GM21786 (cell line): ENCODE measurements around the gene ZNF488.

Experiments used
- ATAC-seq: cut with Tn5 transposase; IDR thresholded peaks from one replicate; pipeline ENCODE4 v1.9.1; 2021; ENCODE audit not compliant: unreplicated experiment

Gene ZNF488

GRCh38 chr10:47383261-47384147 is 589 bp downstream of the ZNF488 start:
- no peak for ATAC-seq

DNA sequence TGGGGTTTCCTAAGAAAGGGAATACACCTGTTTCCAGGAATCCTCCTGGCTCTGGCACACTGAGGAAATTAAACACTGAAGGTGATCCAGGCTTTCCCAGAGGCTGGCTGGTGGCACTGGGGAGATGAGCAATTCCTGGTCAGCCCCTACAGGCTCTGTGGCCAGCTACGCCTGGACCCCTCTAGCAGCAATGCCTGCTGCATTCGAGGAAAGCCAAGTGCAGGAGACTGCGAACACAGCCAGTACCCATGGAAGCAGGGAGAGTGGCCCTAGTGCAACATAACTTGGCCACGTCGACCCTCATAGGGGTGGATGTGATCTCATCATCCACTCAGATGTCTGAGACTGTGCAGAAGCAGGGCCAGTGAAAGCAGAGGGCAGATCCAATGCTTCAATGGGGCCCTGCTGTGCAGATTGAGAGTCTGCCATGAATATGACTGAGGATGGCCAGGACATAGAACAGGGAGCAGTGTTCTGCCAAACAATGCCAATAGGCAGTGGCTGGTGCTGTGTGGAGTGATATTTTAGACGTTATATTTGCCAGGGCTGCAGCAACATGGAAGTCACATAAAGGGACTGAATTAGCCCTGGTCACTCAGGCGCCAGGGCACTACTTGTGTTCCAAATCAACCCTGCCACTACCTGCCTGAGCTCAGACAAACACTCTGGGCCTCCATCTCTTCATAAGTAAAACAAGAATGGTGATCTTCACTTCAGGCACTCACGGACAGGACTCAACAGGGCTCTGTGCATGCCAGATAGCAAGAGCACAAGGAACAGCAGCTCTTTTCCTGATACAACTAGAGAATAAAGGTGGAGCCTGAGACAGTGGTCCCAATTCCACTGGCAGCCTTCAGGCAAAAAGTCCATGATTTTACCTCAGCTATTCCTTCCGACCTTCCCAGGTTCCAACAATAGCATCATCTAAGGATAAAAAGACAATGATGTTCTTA is 2.4 kb downstream of the ZNF488 start:
- ATAC-seq = no peak

DNA sequence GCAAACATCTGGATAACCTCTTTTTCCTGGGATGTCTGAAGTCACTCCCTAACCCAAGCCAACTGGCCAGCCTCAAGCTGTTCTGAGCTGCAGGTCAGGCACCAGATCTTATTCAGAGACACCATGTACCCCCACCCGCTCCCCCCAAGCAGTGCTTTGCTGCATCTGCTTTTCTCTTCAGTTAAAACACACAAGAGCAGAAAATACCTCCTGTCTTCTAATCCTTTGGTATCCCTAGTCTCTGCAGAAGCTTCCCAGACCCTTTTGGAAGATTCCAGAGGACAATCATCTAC is 3.0 kb downstream of the ZNF488 start:
- ATAC-seq = no peak

GRCh38 chr10:47380341-47381102 is 3.6 kb downstream of the ZNF488 start:
- no peak for ATAC-seq

GRCh38 chr10:47379901-47380300 is 4.2 kb downstream of the ZNF488 start:
- no peak for ATAC-seq

DNA sequence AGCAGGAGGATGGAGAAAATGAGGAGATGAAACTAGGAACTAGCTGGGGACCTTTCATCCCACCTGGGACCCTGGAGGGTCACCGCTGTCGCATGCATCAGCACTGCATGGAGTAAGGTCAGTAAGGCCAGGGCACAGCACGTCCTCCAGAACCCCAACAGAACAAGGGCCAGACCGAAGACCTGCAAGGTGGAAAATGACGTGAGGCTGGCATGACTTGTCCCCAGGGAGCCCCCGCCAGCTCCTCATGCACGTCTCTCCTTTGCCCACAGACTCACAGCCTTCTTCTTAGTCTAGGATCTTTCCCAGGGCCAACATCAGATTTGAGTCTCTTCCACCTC is 4.7 kb downstream of the ZNF488 start:
- no peak for ATAC-seq

- ATAC-seq = no peak
These were observed 5.3 kb downstream of the ZNF488 start for GRCh38 chr10:47378606-47379444.

GRCh38 chr10:47378183-47378510 is 5.9 kb downstream of the ZNF488 start:
- ATAC-seq = no peak

DNA sequence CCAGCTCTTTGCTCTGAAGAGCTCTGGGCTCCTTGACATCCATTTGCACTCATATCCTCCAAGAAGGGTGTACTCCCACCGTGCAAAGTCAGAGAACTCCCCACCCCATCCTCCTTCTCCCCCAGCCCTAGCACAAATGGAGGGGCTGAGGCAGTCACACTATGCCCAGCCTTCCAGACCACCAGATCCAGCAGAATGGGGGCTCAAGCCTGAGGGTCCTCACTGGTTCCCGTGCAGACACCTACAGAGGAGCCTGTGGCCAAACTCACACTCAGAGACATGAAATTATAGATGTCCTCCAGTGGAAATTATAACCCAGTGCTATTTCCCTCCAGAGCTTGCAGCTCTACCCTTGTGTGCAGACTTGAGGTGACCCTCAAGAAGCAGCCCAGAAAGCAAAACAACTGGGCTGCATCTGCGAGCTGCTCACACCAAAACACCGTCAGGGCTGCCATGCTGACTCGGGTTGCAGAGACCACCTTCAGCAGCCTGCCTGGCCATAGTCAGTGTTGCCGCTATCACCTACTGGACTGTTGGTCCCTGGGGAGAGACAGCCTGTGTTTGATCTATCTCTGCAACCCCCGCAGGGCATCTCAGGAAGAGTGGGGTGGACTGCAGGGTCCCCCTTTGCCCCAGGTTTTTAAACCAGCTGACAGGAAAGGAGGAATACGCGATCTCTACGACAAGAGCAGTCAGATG is 7.4 kb downstream of the ZNF488 start:
- ATAC-seq = no peak

DNA sequence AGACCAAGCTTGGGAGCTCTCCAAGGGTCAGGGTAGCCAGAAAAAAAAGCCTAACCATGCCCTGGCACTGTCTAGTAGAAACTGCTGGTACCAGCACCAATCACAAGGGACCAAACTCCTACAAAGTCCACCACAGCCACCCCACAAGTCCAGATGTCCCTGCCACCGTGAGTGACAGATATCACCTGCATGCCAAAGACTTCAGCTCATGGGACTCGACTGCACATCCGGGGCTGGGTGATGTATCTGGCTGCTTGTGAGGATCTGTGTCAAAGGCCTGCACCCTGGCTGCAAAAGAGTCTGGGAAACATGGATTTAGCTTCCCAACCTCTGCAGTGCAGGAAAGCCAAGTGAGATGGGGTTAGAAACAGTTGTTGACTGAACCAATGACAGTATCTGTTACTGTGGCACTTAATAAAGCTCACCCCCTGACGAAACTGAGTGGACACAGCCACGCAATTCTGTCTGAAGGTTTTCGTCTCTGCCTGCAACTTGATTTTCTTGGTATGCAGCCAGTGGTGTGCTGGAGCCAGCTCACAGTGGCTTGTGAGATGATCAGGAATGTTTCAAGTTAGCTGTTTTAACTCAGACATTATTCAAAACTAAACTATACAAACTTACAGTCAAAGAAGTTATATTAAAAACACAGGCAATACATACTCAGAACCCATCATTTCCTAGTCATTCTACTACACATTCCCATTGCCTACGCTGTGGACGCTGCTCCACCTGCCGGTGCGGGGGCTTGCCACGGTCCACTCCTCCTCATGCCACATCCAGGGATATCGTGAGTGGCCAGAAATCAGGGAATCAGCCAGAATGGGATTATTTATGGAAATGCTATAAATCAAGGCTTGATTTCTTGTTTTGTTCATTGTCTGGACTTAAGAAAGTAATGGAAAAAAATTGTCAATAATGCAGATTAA is 9.2 kb downstream of the ZNF488 start:
- no peak for ATAC-seq

GRCh38 chr10:47372726-47373125 is 11.4 kb downstream of the ZNF488 start:
- no peak for ATAC-seq

DNA sequence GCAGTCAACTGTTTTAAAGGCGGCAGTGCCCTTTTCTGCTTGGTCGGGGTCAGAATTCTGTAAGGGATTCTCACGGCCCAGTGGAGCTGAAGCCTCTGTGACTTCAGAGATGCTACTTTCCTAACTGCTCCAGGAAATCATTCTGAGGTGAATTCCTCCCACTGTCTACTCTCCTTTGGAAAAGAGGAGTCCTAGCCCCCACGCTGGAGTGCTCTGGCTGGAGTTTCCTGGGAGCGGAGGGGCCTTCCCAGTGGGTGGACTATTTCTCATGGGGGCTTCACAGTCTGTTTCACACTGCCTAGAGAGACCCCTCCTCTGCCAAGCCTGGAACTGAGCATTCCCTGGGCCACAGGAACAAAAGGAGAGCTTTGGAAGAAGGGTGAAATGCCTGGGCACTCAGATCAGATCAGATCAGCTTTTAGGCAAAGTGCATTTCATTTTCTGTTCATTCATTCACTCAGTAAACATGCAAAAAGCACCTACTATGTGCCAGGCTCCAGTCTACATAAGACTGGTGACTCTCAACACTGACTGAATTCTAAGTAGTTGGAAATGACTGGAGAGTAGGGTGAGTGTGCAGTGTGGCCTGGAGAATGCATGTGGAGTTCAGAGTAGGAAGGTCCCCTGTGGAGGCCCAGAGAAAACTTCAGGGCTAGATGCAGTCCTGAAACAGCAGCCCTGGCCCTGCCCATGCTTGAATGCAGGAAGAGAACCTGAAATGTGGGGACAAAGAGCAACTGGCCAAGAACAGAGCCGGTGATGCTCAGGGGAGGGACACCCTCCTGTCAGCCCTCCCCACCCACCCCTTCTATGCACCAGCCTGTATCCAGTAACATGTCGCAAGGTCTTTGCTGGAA is 12.2 kb downstream of the ZNF488 start:
- no peak for ATAC-seq

DNA sequence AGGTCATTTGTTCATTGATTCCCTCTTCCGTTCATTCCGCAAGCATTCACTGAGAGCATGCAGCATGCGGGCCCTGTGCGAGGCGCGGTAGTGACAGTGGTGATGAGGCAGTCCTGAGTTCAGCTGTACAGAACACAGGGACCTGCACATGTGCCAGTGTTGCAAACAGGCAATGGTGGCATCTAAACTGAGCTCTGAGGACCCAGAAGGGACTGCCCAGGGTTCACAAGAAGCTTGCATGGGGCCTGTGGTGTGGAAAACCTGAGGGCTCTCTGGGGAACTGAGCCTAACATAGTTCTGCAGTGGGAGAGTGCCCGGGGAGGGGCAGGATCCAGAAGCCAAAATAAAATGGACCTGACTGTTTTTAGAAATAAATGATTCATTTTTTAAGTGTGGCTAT is 13.2 kb downstream of the ZNF488 start:
- no peak for ATAC-seq

DNA sequence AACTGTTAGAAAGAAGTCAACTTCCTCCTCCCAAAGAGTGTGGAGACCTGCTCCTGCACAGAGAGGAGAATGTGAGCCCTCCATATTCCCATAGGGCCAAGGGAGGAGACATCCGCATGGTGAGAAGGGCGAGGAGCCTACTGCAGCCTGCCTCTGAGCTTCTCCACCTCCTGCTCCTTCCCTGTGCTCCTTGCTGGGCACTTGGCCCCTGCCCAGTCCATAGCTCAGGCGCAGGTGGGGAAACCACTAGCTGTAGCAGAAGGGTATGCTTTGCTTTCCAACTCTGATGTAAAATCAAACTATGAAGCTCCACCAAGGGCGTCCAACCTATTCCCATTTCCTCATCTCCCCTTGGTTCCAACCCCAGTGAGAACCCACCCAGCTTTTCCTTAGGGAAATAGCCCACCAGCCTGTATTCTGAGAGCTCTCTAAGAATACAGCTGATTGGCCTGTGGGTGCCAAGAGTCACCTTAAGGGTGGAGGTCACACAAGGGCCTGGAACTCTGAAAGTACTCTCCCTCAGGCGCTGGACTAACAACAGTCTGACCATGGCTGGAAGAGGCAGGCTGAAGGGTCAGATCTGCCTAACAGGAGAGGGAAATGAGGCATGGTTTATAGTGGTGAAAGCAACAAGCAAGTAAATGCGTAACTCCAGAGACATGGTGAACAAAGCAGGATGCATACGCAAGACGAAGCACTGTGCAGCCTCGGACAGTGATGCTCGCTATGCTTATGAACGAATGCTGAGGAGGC is 13.9 kb downstream of the ZNF488 start:
- no peak for ATAC-seq

- no peak for ATAC-seq
These were observed 14.7 kb downstream of the ZNF488 start for GRCh38 chr10:47369251-47369894.

DNA sequence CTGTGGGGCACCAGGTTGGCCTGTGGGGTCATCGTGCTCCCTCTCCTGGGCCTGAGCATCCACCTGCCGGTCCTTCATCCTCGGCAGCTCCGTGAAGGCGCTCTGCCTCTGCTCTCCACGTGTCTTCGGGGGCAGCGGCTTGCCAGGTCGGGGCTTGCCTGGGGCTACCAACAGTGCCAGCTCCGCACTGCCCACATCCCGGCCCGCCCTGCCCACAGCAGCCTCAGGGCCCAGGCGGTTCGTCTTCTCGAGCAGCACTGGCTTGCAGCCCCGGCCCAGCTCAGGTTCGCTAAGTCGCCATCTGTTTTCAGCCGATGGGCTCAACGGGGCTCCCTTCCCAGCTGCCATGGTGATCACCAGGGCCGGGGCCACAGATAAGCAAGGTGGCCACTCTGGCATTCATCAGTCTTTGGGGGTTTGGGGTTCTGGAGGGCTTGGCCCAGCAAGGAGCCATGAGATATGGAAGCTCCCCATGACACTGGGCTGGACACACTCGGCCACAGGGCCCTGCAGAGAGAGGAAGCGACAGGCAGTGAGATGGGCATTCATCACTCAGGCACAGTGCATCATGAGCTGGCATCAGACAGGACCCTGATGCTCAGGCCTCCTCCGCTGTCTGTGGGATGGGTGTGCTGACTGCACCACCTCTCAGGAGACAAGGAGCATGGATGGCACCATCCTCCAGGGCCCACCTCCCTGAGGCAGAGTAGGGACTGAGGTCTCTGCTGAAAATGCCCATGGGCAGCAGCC is 15.5 kb downstream of the ZNF488 start:
- ATAC-seq = no peak
